ENCODE results near the gene SKAP1.
A peak's percentile ranks its signal among the peaks of the same experiment; 100 is the strongest.
"Not testable (repeated sequence)": the region's sequence is repeated elsewhere in the genome, so short reads cannot be mapped to it uniquely, and the experiment has no call there.

Gene SKAP1

DNA sequence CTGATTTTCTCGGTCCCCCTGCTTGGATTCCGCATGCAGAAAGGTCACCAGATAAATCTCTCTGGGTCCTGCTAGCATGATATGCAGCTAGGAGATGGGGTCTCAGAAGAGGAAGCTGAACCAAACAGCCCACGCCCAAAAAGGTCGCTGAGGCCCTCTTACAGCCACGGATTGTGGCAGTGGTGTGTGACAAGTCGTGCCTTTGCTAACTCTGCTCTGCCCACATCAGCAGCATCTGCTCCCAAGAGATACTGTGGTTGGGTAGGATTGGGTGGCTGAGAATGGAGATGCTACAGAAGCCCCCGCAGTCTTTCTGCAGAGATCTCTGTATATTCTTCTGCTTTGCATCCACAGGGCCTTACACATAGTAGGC is 15.2 kb upstream of the SKAP1 start:
- DNase-seq, result no peak

- DNase-seq, result no peak
Measured at GRCh38 chr17:48444516-48445247, 14.7 kb upstream of the SKAP1 start.

- DNase-seq, result no peak
Measured at GRCh38 chr17:48443712-48444111, 13.7 kb upstream of the SKAP1 start.

DNA sequence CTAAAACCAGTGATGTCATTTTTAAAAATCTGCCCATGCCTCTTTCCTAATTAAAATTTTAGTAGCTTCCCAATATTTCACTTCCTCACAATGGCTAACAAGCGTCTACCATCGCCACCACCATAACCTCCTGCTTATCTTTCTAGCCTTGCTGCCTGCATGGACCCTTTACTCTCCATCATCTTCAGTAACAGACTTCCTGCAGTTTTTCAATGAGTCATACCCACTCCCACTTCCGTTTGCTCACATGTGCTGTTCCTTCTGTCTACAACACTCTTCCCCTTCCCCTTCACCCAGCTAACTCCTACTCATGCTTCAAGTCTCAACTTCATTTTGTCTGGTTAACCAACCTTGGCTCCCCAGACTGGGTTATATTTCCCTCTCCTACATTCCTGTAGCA is 12.8 kb upstream of the SKAP1 start:
- peak; percentile 54 to 63 (median 57) for DNase-seq

DNA sequence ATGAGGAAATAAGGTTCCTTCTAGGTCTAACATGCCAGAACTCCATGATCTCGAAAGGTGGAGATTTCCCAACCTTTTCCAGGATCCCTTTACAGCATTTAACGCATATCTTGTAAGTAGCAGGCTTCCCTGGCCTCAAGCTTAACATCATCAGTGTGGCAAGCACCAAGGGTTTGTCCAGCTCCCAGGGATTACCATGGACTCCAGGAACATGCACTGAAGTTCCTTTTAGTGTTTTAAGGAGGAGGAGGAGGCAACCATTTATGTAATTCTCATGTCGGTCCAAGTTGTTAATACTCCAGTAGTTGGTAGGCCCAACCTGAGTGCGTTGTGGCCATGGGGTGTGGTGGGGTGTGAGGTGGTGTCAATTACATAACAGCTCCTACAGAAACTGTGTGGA is 11.8 kb upstream of the SKAP1 start:
- no peak for DNase-seq

- no peak for DNase-seq
Measured at GRCh38 chr17:48441231-48441711, 11.3 kb upstream of the SKAP1 start.

DNA sequence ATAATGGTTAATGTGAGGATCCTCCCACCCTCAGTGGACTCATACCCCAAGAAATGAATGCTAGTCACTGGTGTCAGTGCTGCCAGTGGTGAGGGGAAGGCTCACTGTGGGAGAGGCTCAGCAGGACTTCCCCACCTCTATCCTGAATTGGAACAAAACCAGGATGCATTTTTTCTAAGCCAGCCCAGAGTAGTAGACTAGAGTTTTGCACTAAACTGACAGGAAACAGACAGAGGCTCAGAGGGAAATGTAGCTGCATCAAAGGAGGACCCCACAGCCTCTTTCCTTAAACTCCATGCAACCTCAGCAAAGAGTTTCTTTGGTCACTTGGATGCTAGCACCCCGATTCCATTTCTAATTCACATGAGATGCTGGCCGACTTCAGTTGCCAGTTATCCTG is 10.7 kb upstream of the SKAP1 start:
- DNase-seq, result no peak

- no peak for DNase-seq
Measured at GRCh38 chr17:48439875-48440505, 10.0 kb upstream of the SKAP1 start.

- peak; percentile 25 to 52 (median 43) for DNase-seq
Measured at GRCh38 chr17:48439110-48439850, 9.3 kb upstream of the SKAP1 start.

DNA sequence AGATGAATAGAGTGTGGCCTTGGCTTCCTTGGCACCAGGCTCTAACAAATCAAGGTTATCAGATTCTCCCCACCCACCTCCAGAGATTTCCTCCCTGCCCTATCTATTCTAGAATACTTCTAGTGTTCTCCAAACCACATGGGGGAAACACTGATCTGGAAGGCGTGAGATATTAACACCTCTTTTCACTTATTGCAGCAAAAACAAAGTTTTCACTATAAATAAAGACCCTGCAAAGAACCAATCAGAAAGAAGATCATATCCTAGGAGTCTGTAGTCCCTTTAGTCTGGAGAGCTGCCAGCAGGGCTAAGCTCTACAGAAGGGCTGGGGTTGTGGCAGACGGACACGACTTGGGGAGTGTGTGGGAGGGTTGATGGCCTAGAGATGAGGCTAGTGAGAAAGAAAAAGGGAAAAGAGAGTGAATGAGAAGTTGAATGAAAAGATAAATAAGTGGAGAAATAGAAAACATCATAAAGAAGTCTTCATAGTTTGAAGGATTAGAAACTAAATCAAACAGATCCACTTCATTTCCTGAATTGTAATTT is 8.6 kb upstream of the SKAP1 start:
- no peak for DNase-seq

DNA sequence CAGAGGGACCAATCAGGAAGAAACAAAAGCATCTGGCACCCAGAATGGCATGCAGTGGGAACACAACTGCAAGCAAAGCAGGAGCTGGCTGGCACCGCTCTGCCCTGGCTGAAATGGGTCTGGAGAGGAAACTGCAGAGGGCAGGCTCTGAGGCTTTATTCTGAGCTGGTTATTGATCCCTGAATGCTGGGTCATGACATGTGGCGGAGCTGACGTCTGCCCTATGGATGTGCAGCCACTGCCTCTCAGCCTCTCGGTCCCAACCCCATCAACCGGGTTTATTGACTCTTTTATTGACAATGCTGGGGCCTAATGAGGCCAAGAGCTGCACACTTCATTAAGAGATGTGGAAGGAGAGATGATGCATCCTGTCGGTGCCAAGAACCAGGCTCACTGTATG is 3.9 kb upstream of the SKAP1 start:
- no peak for DNase-seq

- no peak for DNase-seq
Measured at GRCh38 chr17:48432820-48433775, 3.1 kb upstream of the SKAP1 start.

- no peak for DNase-seq
Measured at GRCh38 chr17:48429156-48429555, 858 bp downstream of the SKAP1 start.

- peak; percentile 45 to 76 (median 60) for DNase-seq
Measured at GRCh38 chr17:48427598-48427997, 2.4 kb downstream of the SKAP1 start.

DNA sequence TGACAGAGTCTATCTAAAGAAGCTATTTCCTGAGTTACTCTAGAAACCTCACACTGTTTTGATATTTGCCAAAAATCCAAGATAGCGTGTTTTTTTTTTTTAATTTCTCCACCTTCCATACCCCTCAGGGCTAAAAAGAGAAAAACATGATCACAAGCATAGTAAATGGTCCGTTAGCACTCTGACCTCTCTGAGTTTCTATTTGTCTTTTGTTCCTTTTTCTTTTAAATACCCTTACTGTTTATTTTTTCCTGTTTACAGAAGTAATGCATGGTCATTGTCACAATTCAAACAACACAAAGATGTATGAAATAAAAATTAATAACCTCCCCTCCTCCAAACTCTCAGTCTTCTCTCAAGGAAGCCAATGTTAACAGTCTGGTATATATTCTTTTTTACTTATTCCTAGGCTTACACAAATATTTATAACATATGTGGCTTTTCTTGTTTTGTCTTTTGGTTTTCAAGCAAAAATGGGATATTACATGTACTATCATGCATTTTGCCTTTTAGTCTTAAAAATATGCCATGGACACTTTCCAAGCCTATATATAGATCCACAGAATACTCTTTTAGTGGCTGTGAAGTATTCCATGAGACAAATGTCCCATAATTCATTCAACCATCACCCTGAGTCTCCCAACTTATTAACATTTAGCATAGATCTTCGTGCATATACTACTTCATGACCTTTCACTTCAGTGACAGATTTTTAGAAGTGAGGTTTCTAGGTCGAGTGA is 3.1 kb downstream of the SKAP1 start:
- no peak for DNase-seq

DNA sequence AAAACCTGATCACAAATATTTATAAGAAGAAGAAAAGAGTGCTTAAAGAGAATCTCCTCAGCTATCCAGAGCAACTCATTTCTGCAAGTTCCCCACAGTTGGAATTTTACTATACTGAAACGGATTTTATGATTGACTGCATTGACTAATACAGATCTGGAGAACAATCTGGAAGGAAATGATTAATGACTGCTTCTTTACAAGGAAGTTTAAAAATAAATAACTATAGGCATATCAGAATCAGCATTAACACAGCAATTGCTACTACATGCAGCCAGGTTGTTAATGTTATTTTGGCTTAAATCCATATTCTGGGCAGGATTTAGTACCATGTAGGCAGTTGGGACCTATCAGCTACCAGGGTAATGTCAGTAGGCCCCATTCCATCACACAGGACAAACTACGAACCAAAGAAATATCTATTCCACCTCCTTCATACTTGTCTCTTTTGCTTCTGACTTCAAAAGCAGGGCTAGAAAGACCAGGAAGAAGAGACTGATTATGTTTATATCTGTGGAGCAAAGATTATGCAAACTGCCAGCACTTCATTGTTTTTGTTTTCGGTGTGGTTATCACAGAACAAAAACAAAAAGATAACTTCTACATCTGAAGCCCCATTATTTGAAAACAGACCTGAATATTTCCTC is 3.9 kb downstream of the SKAP1 start:
- DNase-seq, result no peak

- not testable (repeated sequence) for DNase-seq
Measured at GRCh38 chr17:48422060-48422459, 8.0 kb downstream of the SKAP1 start.

- no peak for DNase-seq
Measured at GRCh38 chr17:48420823-48421222, 9.2 kb downstream of the SKAP1 start.

DNA sequence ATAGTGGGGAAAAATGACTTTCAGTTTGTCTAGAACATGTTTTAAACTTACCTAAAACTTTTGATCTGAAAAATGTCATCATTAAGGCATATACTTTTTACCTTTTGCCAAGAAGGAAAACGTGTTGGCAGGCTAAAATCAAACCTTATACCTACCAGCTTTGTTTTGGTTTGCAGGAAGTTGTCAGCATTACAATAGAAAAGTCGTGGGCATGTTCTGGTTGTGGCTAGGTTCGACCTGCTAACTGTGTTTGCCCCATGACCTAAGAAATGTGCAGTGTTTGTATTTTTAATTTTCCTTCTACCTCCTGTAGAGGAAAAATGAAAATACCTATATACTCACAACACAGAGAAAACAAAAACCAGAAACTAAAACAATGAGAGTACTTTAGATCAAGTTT is 13.0 kb downstream of the SKAP1 start:
- no peak for DNase-seq

- DNase-seq, result no peak
Measured at GRCh38 chr17:48413613-48414405, 16.2 kb downstream of the SKAP1 start.

Measured in suppressor macrophage treated with lipopolysaccharide for 1 hour (primary cell).